Omental fat pad (tissue), 4 donors: ENCODE measurements around the gene PEPD. TPM values are rescaled to one million over a fixed set of nuclear protein-coding genes. Genes with fewer than 3 reads are reported as not detected.

ENCODE experiments used
- ATAC-seq: fragments of 150-250 bp; one replicate; pipeline ENCODE4 v1.9.1; 2016; ENCODE audit warnings: mild to moderate bottlenecking, moderate library complexity; ENCODE audit not compliant: low FRiP score
- DNase-seq: peaks from one replicate; pipeline ENCODE4 v3.0.0-alpha.2; 2019; ENCODE audit warnings: low spot score
- CTCF ChIP-seq, 3 donors: fragments of 450-650 bp; IDR thresholded peaks; one replicate each; pipeline ENCODE4 v1.5.1; 2016 to 2017; ENCODE audit warnings: antibody characterized with exemption in 3 of 3, mild to moderate bottlenecking in 3 of 3, moderate library complexity in 2 of 3
- total RNA-seq, 4 donors: library from RNA; depleted of rRNA; stranded (reverse); fragments of >200 nt; gene quantifications; one replicate each; pipeline ENCODE4 v1.1.0, GENCODE V29; 2016

Gene PEPD
- total RNA-seq, 4 donors from 2014 or later: 78.9 to 99.3 (median 89.8) TPM

DNA sequence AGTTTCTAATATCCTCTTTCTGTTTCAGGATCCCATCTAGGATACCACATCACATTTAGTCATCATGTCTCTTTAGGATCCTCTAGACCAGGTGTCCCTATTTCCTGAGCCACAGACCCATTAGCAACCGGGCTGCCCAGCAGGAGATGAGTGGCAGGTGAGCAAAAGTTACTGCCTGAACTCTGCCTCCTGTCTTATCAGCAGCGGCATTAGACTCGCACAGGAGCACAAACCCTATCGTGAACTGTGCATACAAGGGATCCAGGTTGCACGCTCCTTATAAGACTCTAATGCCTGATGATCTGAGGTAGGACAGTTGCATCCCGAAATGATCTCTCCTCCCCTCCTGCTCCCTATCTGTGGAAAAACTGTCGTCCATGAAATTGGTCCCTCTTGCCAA is 155.9 kb downstream of the PEPD start:
- ATAC-seq (no peak), DNase-seq (no peak)
- no peak for TF ChIP-seq CTCF (IDR thresholded peaks at IDR 0.05)

- DNase-seq: no peak
- no peak for TF ChIP-seq CTCF (IDR thresholded peaks at IDR 0.05)
Measured at GRCh38 chr19:33363476-33363875, 158.1 kb downstream of the PEPD start.

GRCh38 chr19:33362508-33363228 is 158.9 kb downstream of the PEPD start:
- DNase-seq (no peak), ATAC-seq (no peak)
- TF ChIP-seq CTCF (IDR thresholded peaks at IDR 0.05): no peak

More at GRCh38 chr19:33363476-33363875, 158.1 kb downstream of the PEPD start:
- ATAC-seq: no peak

DNA sequence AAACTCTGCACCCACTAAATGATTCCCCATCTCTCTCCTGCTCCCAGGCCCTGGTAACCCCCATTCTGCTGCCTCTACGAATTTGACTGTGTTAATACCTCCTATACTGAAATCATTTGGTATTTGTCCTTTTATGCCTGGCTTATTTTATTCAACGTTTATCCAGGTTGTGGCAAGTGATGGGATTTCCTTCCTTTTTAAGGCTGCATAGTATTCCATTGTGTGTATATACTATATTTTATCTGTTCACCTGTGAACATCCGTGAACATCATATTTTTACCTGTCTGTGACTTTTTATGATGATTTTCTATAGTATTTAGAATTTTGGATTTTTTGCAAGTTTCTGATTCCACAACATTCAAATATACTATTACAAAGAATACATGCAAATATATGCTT is 162.0 kb downstream of the PEPD start:
- no peak for ATAC-seq
- no peak for TF ChIP-seq CTCF (IDR thresholded peaks at IDR 0.05)
- no peak for DNase-seq

DNA sequence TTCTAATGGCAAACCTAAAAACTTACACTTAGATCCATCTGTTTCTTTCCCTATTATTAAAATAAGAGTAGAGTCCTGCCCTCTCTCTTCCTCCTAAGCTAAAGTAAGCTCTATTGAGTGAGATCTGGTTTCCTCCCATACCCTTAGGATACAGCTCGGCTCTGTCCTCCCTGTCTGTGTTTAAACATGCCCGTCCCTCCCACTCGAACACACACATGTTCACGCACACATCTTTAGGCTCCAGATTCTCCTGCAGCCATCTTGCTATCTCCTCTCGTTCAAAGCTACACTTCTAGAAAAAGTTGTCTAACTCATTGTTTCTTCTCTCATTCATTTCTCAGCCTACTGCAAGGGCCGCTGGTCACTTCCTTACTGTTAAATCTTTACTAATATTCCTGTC is 163.2 kb downstream of the PEPD start:
- no peak for TF ChIP-seq CTCF (IDR thresholded peaks at IDR 0.05)
- DNase-seq (no peak), ATAC-seq (no peak)

DNA sequence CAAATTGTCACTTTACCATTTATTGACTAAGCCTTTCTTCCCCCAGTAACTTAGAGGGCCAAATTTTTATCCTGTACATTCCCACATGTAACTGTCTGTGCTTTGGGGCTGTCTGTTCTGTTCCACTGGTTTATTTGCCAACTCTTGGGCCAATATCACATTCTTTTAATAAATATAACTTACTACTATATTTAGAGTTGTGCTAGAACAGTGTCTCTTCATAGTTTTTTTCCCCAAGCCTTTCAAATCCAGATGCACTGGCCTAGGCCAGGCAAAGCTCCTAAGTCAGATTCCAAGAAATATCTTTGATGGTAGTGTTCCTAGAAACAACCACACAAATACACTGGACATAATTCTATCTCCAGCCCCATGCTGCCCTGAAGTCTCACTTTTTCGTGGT is 164.0 kb downstream of the PEPD start:
- DNase-seq (no peak), ATAC-seq (no peak)
- TF ChIP-seq CTCF (IDR thresholded peaks at IDR 0.05): no peak

- ATAC-seq (no peak), DNase-seq (no peak)
- no peak for TF ChIP-seq CTCF (IDR thresholded peaks at IDR 0.05)
Measured at GRCh38 chr19:33355535-33355934, 166.1 kb downstream of the PEPD start.
